NT2/D1 (cell line): ENCODE results near the gene SDCCAG8.
"Not testable (repeated sequence)": the region's sequence is repeated elsewhere in the genome, so short reads cannot be mapped to it uniquely, and the experiment has no call there.

ENCODE experiments used
- YY1 ChIP-seq: IDR thresholded peaks from 2 replicates; pipeline ENCODE4 v1.6.1; 2011; ENCODE audit not compliant: insufficient read length, insufficient read depth
- ZNF274 ChIP-seq: IDR thresholded peaks from 2 replicates; pipeline ENCODE4 v1.6.1; 2011; ENCODE audit warnings: mild to moderate bottlenecking, low read depth, low read length

DNA sequence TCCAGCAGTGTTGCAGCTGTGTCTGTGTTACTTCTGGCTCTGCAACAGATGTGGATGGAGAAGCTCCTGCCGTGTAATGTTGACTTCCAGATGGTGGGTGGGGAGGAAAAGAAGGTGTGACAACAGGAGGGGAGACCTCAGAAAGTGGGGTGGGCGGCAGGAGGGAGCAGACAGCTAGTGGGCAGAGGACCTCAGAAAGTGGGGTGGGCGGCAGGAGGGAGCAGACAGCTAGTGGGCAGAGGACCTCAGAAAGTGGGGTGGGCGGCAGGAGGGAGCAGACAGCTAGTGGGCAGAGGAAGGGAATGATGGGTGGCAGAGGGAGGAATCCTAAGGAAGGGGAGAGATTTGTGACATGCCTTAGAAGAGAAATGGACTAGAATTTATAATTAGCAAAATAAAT lies 83.0 kb downstream of the SDCCAG8 start:
- TF ChIP-seq YY1, ZNF274: not testable (repeated sequence)
